Stimulated activated CD8-positive, alpha-beta memory T cell treated with anti-CD3 and anti-CD28 coated beads, Interleukin-15, amount 100 ng/mL, for 48 hours (primary cell): Measurements from ENCODE around the gene PLCD3.
A peak's percentile ranks its signal among the peaks of the same experiment; 100 is the strongest.

ENCODE experiments used
- DNase-seq, 2 donors: peaks; one replicate each; pipeline ENCODE4 v3.0.0-alpha.2; 2020; ENCODE audit warnings: low read depth in 2 of 2

Gene PLCD3

GRCh38 chr17:45103269-45103795 lies 29.0 kb downstream of the PLCD3 start:
- no peak for DNase-seq

GRCh38 chr17:45102856-45103255 lies 29.5 kb downstream of the PLCD3 start:
- DNase-seq, result no peak

DNA sequence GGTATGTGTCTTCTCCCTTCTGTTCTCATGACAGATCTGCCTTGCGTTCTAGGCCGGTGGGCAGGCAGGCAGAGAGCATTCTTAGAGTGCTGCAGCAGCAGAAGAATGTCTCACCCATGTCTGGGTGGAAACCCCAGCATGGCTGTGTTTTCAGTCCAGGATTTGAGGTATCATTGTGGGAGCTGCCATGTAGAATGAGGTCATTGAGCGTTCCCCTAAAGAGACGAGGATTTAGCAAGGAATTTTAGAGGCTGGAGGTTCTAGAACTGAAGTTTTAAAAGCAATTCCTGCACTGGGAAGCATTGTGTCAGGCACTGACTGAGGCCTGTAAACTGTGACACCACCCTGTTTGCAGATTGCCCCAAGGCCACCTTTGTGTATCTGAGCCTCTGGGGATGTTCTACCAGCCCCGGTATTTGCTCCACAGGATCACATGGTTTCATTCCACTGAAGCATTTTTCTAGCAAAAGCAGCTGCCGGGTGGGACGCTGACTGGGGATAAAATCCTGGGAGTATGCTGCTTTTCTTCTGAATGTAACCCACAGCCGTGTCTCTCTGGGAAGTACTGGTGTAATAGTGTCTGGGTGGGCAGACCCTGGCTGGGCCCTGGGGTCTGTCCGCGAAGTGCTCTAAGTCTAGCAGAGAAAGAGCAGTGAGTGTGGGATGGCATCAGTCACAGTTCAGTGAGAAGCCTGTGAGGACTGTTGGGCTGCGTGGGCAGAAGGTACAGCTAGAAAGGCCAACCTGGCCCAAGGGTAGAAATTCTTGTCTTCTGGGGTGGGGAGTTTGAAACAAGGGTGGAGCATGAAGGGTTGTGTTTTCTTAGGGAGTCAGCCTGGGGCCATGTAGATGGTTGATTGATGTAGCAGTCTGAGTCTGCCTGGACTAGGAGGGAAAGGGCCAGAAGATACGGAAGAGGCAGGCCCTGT lies 30.2 kb downstream of the PLCD3 start:
- DNase-seq, result no peak

DNA sequence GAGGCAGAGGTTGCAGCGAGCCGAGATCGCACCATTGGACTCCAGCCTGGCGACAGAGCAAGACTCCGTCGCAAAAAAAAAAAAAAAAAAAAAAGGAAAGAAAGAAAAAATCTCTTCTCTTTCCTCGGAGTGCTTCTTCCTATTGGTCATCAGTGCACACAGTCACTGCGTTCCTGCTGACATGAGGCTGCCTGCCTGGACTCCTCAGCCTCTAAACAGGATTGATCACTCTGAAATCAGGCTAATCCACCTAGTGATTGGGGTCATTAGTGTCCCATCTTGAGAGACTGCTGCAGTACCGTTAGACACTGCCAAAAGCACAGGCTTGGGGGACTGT lies 30.8 kb downstream of the PLCD3 start:
- DNase-seq, result no peak

DNA sequence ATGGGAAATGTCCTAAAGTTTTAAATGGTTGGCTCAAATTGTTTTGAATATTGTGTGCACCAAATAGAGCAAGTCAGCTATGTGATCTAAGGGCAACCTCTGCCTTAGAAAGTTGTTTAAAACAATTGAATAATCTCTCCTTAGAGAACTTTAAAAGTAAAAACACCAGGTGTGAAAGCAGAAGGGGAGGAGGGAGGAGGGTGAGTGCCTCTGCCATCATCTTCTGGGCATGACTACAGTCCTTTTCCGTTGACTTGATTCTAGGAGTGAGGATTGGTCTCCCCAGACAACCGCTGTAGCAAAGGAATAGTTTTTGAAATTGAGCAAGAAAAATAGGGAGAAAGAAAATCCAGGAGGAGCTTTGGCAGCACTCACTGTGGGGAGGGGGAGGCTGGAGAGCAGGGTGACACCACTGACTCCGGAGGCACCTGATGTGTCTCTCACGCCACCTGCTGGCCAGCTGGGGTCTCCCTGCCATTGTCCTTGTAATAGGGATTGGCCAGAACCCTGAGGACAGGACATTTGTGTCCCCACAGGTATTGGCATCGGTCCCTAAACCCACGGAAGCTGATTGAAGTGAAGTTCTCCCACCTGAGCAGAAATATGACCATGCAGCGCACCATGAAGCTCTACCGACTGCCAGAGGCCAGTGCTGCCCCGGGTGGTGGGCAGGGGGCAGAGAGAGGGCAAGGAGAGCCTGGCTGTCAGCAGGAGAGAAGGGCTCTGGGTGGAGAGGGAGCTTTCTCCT lies 33.3 kb downstream of the PLCD3 start:
- peak; percentile 51 to 57 for DNase-seq

- no peak for DNase-seq
Observed at GRCh38 chr17:45098081-45098868, 34.0 kb downstream of the PLCD3 start.

- no peak for DNase-seq
Observed at GRCh38 chr17:45096926-45097325, 35.4 kb downstream of the PLCD3 start.

DNA sequence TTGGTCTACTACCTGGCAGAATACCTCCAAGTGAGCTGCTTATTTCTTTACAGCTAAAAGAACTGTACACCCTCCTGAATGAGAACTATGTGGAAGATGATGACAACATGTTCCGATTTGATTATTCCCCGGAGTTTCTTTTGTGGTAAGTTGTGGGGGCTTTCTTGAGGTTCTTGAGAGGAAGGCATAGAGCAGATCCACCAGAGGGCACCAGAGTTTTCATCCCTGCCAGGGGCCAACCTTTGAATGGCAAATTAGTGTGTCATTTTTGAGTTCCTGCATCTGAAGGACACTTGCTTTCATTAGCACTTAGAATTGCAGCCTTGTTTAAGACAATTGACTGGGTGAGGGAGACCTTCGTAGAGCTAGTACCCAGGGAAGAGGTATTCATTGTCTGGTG lies 36.2 kb downstream of the PLCD3 start:
- no peak for DNase-seq

GRCh38 chr17:45093444-45094110 lies 38.7 kb downstream of the PLCD3 start:
- DNase-seq, result no peak

- DNase-seq, result no peak
Observed at GRCh38 chr17:45092911-45093430, 39.3 kb downstream of the PLCD3 start.

DNA sequence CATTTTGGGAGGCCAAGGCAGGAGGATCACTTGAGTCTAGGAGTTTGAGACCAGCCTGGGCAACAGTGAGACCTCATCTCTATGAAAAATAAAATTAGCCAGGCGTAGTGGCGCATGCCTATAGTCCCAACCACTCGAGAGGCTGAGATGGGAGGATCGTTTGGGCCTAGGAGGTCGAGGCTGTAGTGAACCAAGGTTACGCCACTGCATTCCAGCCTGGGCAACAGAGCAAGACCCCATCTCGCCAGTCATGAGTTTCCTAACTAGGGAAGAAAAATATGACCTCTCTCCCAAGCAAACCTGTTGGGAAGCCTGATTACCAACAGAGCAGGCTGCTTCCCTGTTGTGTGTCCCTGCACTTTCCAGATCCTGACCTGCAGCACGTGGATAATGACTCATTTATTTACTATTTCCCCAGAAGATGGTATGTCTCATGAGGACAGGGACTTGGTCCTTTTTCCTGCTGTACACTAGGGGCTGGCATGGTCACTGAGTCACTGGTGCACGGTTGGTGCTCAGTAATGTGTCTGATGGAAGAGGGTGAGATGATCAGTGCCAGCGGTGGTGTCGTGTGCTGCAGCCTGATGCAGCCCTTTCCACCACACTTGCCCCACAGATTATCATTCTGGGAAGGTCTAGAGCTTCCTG lies 40.4 kb downstream of the PLCD3 start:
- DNase-seq, result no peak

DNA sequence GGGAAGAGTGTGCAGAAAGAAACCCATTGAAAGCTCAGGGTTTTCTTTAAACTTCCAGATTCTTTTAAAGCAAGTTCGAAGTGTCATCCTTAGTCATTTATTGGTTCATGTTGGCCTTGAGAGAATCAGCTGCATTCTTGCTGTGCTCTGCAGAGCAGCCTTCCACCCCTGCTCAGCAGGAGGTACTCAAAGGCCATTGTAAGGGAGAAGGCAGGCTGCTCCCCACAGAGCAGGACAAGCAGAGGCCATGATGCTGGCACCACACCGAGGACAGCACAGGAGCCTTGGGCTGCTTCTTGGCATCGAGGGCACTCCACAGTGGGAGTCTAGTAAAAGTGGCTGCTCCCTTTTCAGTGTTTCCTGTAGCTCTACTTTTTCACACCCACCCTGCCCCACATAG lies 41.6 kb downstream of the PLCD3 start:
- no peak for DNase-seq

DNA sequence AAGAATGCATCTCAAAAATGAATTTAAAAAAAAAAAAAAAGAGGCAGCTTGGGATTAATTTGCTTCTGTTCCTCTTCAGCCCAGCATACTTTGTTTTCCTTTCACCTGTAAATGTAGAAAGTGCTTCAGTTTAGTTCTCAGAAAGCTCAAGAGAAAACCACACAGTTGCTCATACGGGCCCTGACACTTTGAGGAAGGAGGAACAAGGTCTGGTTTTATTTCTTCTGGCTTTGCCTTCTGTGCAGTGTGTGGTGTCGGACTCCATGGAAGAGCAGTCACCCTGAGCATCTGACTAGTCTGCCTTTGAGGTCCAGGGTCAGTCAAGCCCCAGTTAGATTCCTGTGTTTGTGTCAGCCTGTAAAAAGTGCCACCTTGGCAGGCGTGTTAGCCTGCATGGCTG lies 43.6 kb downstream of the PLCD3 start:
- DNase-seq, result no peak

GRCh38 chr17:45087978-45088377 lies 44.3 kb downstream of the PLCD3 start:
- DNase-seq, result no peak

DNA sequence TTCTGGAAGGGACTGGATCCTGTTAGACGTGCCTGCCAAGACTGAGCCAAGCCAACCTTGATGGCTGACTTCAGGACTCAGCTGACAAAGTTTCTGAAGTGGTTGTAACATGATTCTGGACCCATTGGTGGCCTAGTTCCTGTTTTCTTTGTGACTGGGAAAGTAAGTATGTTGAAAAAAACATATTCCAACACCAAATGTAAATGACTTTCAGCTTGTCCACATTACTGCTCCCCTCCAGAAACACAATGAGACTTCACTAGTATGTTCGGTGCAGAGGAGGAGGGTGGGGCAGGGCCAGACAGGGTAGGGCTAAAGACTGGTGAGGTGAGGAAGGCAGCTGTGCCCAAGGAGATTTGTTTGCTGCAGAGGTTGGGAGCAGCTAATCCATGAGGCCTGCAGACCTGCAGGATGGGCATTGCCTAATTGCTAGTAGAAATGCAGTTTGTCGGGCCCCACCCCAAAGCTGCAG lies 44.8 kb downstream of the PLCD3 start:
- DNase-seq, result no peak

GRCh38 chr17:45086865-45087503 lies 45.3 kb downstream of the PLCD3 start:
- DNase-seq, result no peak

- no peak for DNase-seq
Observed at GRCh38 chr17:45086391-45086790, 45.9 kb downstream of the PLCD3 start.

DNA sequence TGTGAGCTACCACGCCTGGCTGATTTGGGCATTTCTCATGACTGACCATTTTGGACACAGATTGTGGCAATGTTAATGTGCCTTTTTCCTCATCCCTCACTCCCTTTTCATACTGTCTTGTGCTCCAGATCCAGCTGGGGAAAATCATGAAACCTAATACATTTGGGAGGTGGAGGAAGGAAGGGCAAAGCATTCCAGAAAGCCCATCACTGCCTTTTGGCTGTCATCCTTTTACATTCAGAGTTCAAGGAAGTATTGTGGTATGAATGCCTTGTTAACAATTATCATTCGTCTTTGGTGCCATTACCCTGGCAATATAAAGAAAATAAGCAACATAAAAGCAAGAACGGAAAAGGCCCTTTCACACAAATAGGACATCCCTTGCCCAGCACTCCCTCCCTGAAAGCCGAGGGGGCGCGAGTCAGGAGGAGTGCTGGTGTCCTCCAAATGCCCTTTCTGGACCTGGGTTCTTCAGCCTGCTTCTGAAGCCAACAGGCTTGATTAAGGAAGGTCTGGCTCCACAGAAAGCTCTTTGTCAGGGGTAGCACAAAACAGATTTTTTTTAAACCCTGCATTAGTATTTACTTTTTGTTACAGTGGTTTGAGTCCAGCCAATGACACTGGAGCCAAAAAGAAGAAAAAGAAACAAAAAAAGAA lies 51.1 kb downstream of the PLCD3 start:
- no peak for DNase-seq

DNA sequence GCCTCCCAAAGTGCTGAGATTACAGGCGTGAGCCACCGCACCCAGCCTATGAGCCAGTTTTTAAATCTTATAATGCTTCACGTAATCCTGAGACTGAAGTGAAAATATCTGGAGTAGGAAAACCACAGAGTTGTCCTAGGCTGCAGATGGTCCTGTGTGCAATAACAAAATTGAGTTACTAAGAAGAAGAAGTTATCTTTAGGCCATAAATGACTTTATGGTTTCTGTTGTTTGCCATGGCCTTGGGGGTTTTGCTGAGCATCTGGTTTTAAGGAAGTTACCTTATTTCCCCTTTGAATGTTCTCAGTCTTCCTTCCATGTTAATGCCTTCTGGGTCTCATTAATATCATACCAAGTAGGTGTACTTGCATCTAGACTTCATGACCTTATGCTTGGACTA lies 54.7 kb downstream of the PLCD3 start:
- no peak for DNase-seq
